ENCODE data around the gene WAPL. TPM values are rescaled to one million over a fixed set of nuclear protein-coding genes. Genes with fewer than 3 reads are reported as not detected.
A peak's percentile ranks its signal among the peaks of the same experiment; 100 is the strongest.

The WAPL gene
- total and polyA plus RNA-seq, 2 of the 13 experiments (the other 11 are each of a cell fraction or from before 2014, with no cell fraction given) = 13.2 to 43.5 TPM

- TF ChIP-seq KAT2B (IDR thresholded peaks at IDR 0.05; ENCODE audit: borderline replicate concordance, low read depth, low read length) (no peak), ZNF34 (CRISPR knock-in tag; IDR thresholded peaks at IDR 0.05; ENCODE audit: borderline replicate concordance) (peak; percentile 82), MED13 (CRISPR knock-in tag; IDR thresholded peaks at IDR 0.05) (no peak), ZNF253 (CRISPR knock-in tag; IDR thresholded peaks at IDR 0.05; ENCODE audit: borderline replicate concordance) (peak; percentile 93), ZNF639 (CRISPR knock-in tag; conservative IDR thresholded peaks at IDR 0.05) (peak; percentile 74), SUZ12 (IDR thresholded peaks at IDR 0.05; ENCODE audit: low read depth, low read length) (no peak), JDP2 (CRISPR knock-in tag; IDR thresholded peaks at IDR 0.05; ENCODE audit: borderline replicate concordance) (no peak), STAT6 (CRISPR knock-in tag; IDR thresholded peaks at IDR 0.05; ENCODE audit: borderline replicate concordance) (peak; percentile 86; the same call in 1 of the 2 replicates), ZIK1 (CRISPR knock-in tag; IDR thresholded peaks at IDR 0.05; ENCODE audit: borderline replicate concordance, low read depth) (peak; percentile 64; the same call in 1 of the 2 replicates), ZNF556 (CRISPR knock-in tag; IDR thresholded peaks at IDR 0.05; ENCODE audit: borderline replicate concordance) (peak; percentile 49), ZNF670 (CRISPR knock-in tag; IDR thresholded peaks at IDR 0.05; ENCODE audit: borderline replicate concordance) (no peak; the same call in 1 of the 2 replicates), NCOA5 (CRISPR knock-in tag; IDR thresholded peaks at IDR 0.05) (no peak), ZNF333 (CRISPR knock-in tag; IDR thresholded peaks at IDR 0.05; ENCODE audit: borderline replicate concordance) (peak; percentile 69; the same call in 1 of the 2 replicates), SYNCRIP (IDR thresholded peaks at IDR 0.05; ENCODE audit: insufficient read depth, low read depth, low read length) (no peak), FOSL1 (CRISPR knock-in tag; IDR thresholded peaks at IDR 0.05; ENCODE audit: borderline replicate concordance) (no peak), HOXA7 (CRISPR knock-in tag; IDR thresholded peaks at IDR 0.05) (no peak), HOXD1 (CRISPR knock-in tag; IDR thresholded peaks at IDR 0.05) (peak; percentile 34; the same call in 1 of the 2 replicates), AGO2 (optimal IDR thresholded peaks at IDR 0.05; ENCODE audit: low read depth, low read length) (peak; percentile 81)
Observed at GRCh38 chr10:86399879-86400704, 121.5 kb downstream of the WAPL start (continued).
